Fibroblast of peridontal ligament (primary cell): ENCODE results near the gene OR7G2.

Experiments
- DNase-seq: peaks from one replicate; pipeline ENCODE4 v3.0.0-alpha.2; 2010; ENCODE audit errors: extremely low read depth

The OR7G2 gene

GRCh38 chr19:9107375-9107774 lies at the start of gene OR7G2:
Gene OR7G2 (minus strand): TSS chr19:9107475. CDS start chr19:9103243, 4,232 bp downstream.
- DNase-seq = no peak

- DNase-seq = no peak
Observed at GRCh38 chr19:9156304-9156703, 49.0 kb upstream of the OR7G2 start.

GRCh38 chr19:9155591-9155990 lies 48.3 kb upstream of the OR7G2 start:
- DNase-seq = no peak

- no peak for DNase-seq
Observed at GRCh38 chr19:9151367-9151766, 44.1 kb upstream of the OR7G2 start.

- no peak for DNase-seq
Observed at GRCh38 chr19:9150650-9151049, 43.4 kb upstream of the OR7G2 start.

GRCh38 chr19:9149997-9150396 lies 42.7 kb upstream of the OR7G2 start:
- DNase-seq = no peak

- no peak for DNase-seq
Observed at GRCh38 chr19:9148697-9149096, 41.4 kb upstream of the OR7G2 start.

- DNase-seq = no peak
Observed at GRCh38 chr19:9146882-9147281, 39.6 kb upstream of the OR7G2 start.

GRCh38 chr19:9144920-9145319 lies 37.6 kb upstream of the OR7G2 start:
- peak; percentile 8 for DNase-seq

- DNase-seq = peak; percentile 92
Observed at GRCh38 chr19:9140159-9140874, 33.0 kb upstream of the OR7G2 start, which contains the start of gene ZNF317. Gene ZNF317 (plus strand): TSS chr19:9140397. CDS start chr19:9156017, 15,620 bp downstream.

GRCh38 chr19:9139609-9140158 lies 32.4 kb upstream of the OR7G2 start:
- DNase-seq = peak; percentile 5

GRCh38 chr19:9132422-9132821 lies 25.1 kb upstream of the OR7G2 start:
- no peak for DNase-seq

- no peak for DNase-seq
Observed at GRCh38 chr19:9130965-9131364, 23.7 kb upstream of the OR7G2 start.

GRCh38 chr19:9128171-9128570 lies 20.9 kb upstream of the OR7G2 start:
- no peak for DNase-seq

- DNase-seq = no peak
Observed at GRCh38 chr19:9126900-9127405, 19.7 kb upstream of the OR7G2 start, which contains the start of gene OR7G3. Gene OR7G3 (minus strand): TSS chr19:9126950. CDS start chr19:9126950, 0 bp downstream.

GRCh38 chr19:9116547-9116946 lies 9.3 kb upstream of the OR7G2 start:
- no peak for DNase-seq

GRCh38 chr19:9115307-9115813 lies 8.1 kb upstream of the OR7G2 start, which contains the start of gene OR7G1:
Gene OR7G1 (minus strand): TSS chr19:9115763. CDS start chr19:9115763, 0 bp downstream.
- DNase-seq = no peak

- DNase-seq = no peak
Observed at GRCh38 chr19:9109959-9110358, 2.7 kb upstream of the OR7G2 start.

GRCh38 chr19:9086761-9087160 lies 20.5 kb downstream of the OR7G2 start, which contains the start of gene OR1M1:
Gene OR1M1 (plus strand): TSS chr19:9087061. CDS start chr19:9093245, 6,184 bp downstream.
- no peak for DNase-seq

- no peak for DNase-seq
Observed at GRCh38 chr19:9078651-9079050, 28.6 kb downstream of the OR7G2 start.

GRCh38 chr19:9076901-9077300 lies 30.4 kb downstream of the OR7G2 start:
- DNase-seq = no peak

GRCh38 chr19:9075064-9075949 lies 32.0 kb downstream of the OR7G2 start:
- DNase-seq = peak; percentile 42
